ENCODE measurements around the gene LRRC70.

DNA sequence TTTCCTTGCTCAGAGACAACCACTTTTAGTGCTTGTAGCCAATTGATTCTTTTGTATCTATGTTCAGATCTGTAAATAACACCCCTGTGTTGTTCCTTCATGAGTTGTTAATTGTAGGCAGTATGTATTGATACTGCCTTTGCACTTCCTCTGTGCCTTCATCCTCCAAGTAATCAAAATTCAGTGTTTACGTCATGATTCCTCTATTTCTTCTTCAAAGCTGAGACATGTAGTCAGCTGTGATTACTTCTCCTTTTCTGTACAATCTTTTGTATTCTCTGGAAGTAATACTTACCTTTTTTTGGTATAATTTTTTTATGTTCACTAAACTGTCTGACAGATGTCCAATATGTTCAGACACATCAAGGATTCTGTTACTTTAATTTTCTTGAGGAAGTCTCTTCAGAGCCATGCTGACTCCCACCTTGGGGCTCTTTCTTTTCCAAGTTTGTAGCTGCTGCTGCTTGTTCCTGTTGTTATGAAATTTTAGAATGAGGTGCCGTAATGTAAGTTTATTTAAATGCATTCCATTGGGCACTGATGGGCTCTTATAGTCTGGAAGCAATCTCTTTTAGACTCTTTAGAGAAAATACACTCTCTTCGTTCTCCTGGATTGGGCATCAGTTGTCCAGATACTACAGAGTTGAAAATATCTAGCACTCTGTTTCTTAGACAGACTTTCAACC is 30.5 kb upstream of the LRRC70 start:
- TF ChIP-seq, protein P1, sequence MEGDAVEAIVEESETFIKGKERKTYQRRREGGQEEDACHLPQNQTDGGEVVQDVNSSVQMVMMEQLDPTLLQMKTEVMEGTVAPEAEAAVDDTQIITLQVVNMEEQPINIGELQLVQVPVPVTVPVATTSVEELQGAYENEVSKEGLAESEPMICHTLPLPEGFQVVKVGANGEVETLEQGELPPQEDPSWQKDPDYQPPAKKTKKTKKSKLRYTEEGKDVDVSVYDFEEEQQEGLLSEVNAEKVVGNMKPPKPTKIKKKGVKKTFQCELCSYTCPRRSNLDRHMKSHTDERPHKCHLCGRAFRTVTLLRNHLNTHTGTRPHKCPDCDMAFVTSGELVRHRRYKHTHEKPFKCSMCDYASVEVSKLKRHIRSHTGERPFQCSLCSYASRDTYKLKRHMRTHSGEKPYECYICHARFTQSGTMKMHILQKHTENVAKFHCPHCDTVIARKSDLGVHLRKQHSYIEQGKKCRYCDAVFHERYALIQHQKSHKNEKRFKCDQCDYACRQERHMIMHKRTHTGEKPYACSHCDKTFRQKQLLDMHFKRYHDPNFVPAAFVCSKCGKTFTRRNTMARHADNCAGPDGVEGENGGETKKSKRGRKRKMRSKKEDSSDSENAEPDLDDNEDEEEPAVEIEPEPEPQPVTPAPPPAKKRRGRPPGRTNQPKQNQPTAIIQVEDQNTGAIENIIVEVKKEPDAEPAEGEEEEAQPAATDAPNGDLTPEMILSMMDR (IDR thresholded peaks at IDR 0.05 in 4 of 5, conservative IDR thresholded peaks at IDR 0.05 in 1 of 5): no peak
- TF ChIP-seq POLR2A (IDR thresholded peaks at IDR 0.05): no peak

Data from gastrocnemius medialis (tissue), 4 donors.